GM12878 (cell line): ENCODE results near the gene CDR2. TPM values are rescaled to one million over a fixed set of nuclear protein-coding genes. Genes with fewer than 3 reads are reported as not detected.

Experiments used
- ATAC-seq: fragments of 200-7000 bp; cut with Tn5 transposase; 3 replicates; pipeline ENCODE4 v1.9.1; 2020; ENCODE audit warnings: mild to moderate bottlenecking, moderate library complexity
- BruUV-seq: library from RNA; stranded (reverse); fragments of 400-500 nt; replicated peaks from 2 replicates; lab custom pipeline; 2021; lab: Mats Ljungman, UMichigan
- CTCF ChIA-PET: fragments of 300-600 bp; sonication (Branson Sonifier 250); formaldehyde crosslinking; extraction: SDS; loops from one replicate; lab custom pipeline; 2021; ENCODE audit warnings: inconsistent platforms; lab: Yijun Ruan, JAX
- POLR2A ChIA-PET: fragments of 350-600 bp; formaldehyde crosslinking; extraction: SDS; loops from one replicate; lab custom pipeline; 2021; ENCODE audit warnings: inconsistent platforms; lab: Charles Lee
- RAD21 ChIA-PET: fragments of 300-600 bp; sonication (Branson Sonifier 250); formaldehyde crosslinking; loops from one replicate; lab custom pipeline; 2023; ENCODE audit warnings: antibody characterized with exemption; ENCODE audit not compliant: unreplicated experiment; lab: Charles Lee
- SMC1A ChIA-PET: fragments of 300-600 bp; sonication (Branson Sonifier 250); formaldehyde crosslinking; loops from one replicate; lab custom pipeline; 2023; ENCODE audit not compliant: unreplicated experiment, uncharacterized antibody; lab: Charles Lee
- DNase-seq: peaks from one replicate; pipeline ENCODE4 v3.0.0-alpha.2; 2011; ENCODE audit warnings: low read depth, low spot score
- FAIRE-seq: peaks from 3 replicates; lab custom pipeline; 2011; peaks lifted over from hg19 to GRCh38; lab: Jason Lieb, UNC
- H2AFZ ChIP-seq: 2 replicates; pipeline ENCODE4 v1.6.0; 2011; ENCODE audit warnings: low read depth, low read length, control low read depth; ENCODE audit not compliant: control insufficient read depth
- H3K27ac ChIP-seq: 2 replicates; pipeline ENCODE4 v1.5.1; 2011; ENCODE audit warnings: control low read depth; ENCODE audit not compliant: control insufficient read depth, insufficient read depth
- H3K27me3 ChIP-seq, 2 experiments: replicated peaks in 1 of 2; 2 replicates each; pipeline versions ENCODE4 v1.6.0 to v1.6.1; 2011; ENCODE audit warnings: low read length in 1 of 2; ENCODE audit not compliant: control insufficient read depth in 2 of 2, insufficient read depth in 2 of 2
- H3K36me3 ChIP-seq, 2 experiments: 2 replicates each; pipeline ENCODE4 v1.5.1; 2011; ENCODE audit warnings: low read length in 1 of 2; ENCODE audit not compliant: control insufficient read depth in 2 of 2, insufficient read depth in 2 of 2
- H3K4me1 ChIP-seq: 2 replicates; pipeline ENCODE4 v1.6.1; 2011; ENCODE audit warnings: mild to moderate bottlenecking, low read length, moderate library complexity, mixed read lengths; ENCODE audit not compliant: control insufficient read depth, insufficient read depth
- H3K4me2 ChIP-seq: 2 replicates; pipeline ENCODE4 v1.6.0; 2011; ENCODE audit warnings: control low read depth; ENCODE audit not compliant: control insufficient read depth, insufficient read depth
- H3K4me3 ChIP-seq: fragments of 200-600 bp; sonication (generic); 2 replicates; pipeline ENCODE4 v1.5.1; 2016
- H3K79me2 ChIP-seq: 2 replicates; pipeline ENCODE4 v1.6.0; 2011; ENCODE audit warnings: low read length; ENCODE audit not compliant: control insufficient read depth, insufficient read depth
- H3K9ac ChIP-seq: 2 replicates; pipeline ENCODE4 v1.8.0; 2011; ENCODE audit warnings: low read length, control low read depth, mixed read lengths; ENCODE audit not compliant: control insufficient read depth, insufficient read depth
- H3K9me3 ChIP-seq: replicated peaks from 3 replicates; pipeline ENCODE4 v1.5.1; 2011; ENCODE audit warnings: mild to moderate bottlenecking, low read length; ENCODE audit not compliant: control insufficient read depth, insufficient read depth
- H4K20me1 ChIP-seq: 2 replicates; pipeline ENCODE4 v1.6.0; 2011; ENCODE audit not compliant: control insufficient read depth, insufficient read depth
- JUNB ChIP-seq: IDR thresholded peaks from 2 replicates; pipeline ENCODE4 v1.6.1; 2016; ENCODE audit warnings: antibody characterized with exemption, mild to moderate bottlenecking
- MTA3 ChIP-seq: IDR thresholded peaks from 2 replicates; pipeline ENCODE4 v1.6.1; 2012; ENCODE audit warnings: low read length, inconsistent platforms, borderline replicate concordance
- NFXL1 ChIP-seq: fragments of 450-650 bp; IDR thresholded peaks from 2 replicates; pipeline ENCODE4 v1.6.1; 2017; ENCODE audit warnings: antibody characterized with exemption, mild to moderate bottlenecking, borderline replicate concordance
- PAX5 ChIP-seq: IDR thresholded peaks from 2 replicates; pipeline ENCODE4 v1.6.1; 2011; ENCODE audit warnings: low read depth, low read length, borderline replicate concordance
- POLR2A ChIP-seq: IDR thresholded peaks from 2 replicates; pipeline ENCODE4 v1.6.1; 2011; ENCODE audit warnings: low read depth, mild to moderate bottlenecking, low read length
- POLR2AphosphoS2 ChIP-seq: IDR thresholded peaks from 2 replicates; pipeline ENCODE4 v1.6.1; 2011; ENCODE audit warnings: low read depth, mild to moderate bottlenecking, low read length, improper control_type of control experiment, moderate library complexity
- RAD51 ChIP-seq: fragments of 450-650 bp; IDR thresholded peaks from 2 replicates; pipeline ENCODE4 v1.6.1; 2016; ENCODE audit warnings: moderate library complexity, mild to moderate bottlenecking, inconsistent platforms
- RBBP5 ChIP-seq: fragments of 200-600 bp; sonication (generic); conservative IDR thresholded peaks from 2 replicates; pipeline ENCODE4 v1.6.1; 2016
- SIX5 ChIP-seq: IDR thresholded peaks from 2 replicates; pipeline ENCODE4 v1.6.1; 2011; ENCODE audit warnings: mild to moderate bottlenecking, low read depth, low read length, moderate library complexity; ENCODE audit not compliant: severe bottlenecking
- SMARCA5 ChIP-seq: fragments of 450-650 bp; IDR thresholded peaks from 2 replicates; pipeline ENCODE4 v1.6.1; 2017; ENCODE audit warnings: mild to moderate bottlenecking
- WGBS: methylation state at CpG from one replicate; pipeline ENCODE4 v1.1.6; 2016; ENCODE audit warnings: low lambda C conversion rate; ENCODE audit not compliant: insufficient replicate concordance, insufficient coverage; ENCODE audit errors: missing lambda C conversion rate; 5-methylcytosine and 5-hydroxymethylcytosine counted together
- in situ Hi-C: fragments of 300-500 bp; cut with MboI; formaldehyde crosslinking; loops from 9 replicates; pipeline ENCODE4 v1.14.3; 2018; ENCODE audit warnings: mixed read lengths
- intact Hi-C: fragments of 100-400 bp; cut with micrococcal nuclease; formaldehyde crosslinking; loops from one replicate; pipeline ENCODE4 v1.14.2; 2022; ENCODE audit not compliant: unreplicated experiment
- polyA plus RNA-seq, 11 experiments: library from polyadenylated mRNA; depleted of rRNA in 4 of 11; unstranded in 6 of 11; stranded (reverse) in 5 of 11; fragments of >200 nt; fragmentation: Nextera tagmentation in 4 of 11; fragmentation: Illumina TruSeq in 1 of 11; extraction: Ambion mirVana in 4 of 11; extraction: Trizol in 1 of 11; gene quantifications; 1 replicate in 1 of 11; 2 replicates in 10 of 11; pipeline versions ENCODE4 v1.2.1 to v1.2.3, GENCODE V29; 2011 to 2016; ENCODE audit warnings: inconsistent platforms in 2 of 11, missing spikeins in 2 of 11, low read depth in 1 of 11
- total RNA-seq, 4 experiments: library from RNA; depleted of rRNA in 3 of 4; stranded (reverse); fragments of >200 nt in 3 of 4; fragmentation: Illumina TruSeq in 1 of 4; extraction: Trizol in 1 of 4; gene quantifications; 2 replicates each; pipeline versions ENCODE4 v1.2.1 to v1.2.3, GENCODE V29; 2013 to 2021
- TF ChIP-seq, protein P1 (sequence below): IDR thresholded peaks from 2 replicates; pipeline ENCODE4 v1.6.1; 2012; ENCODE audit warnings: low read depth, low read length, improper control_type of control experiment
- TF ChIP-seq, protein P2 (sequence below): fragments of 450-650 bp; formaldehyde crosslinking; IDR thresholded peaks from 2 replicates; pipeline ENCODE4 v1.4.0; 2022; ENCODE audit warnings: mild to moderate bottlenecking, moderate library complexity
- TF ChIP-seq, protein P3 (sequence below): fragments of 150-350 bp; IDR thresholded peaks from 2 replicates; pipeline ENCODE4 v1.6.1; 2014; ENCODE audit warnings: mild to moderate bottlenecking, low read depth, low read length

Gene CDR2
- total and polyA plus RNA-seq, 10 of the 15 experiments (the other 5 are each of a cell fraction or from before 2014, with no cell fraction given): 4.8 to 24.3 (median 19.2) TPM

DNA sequence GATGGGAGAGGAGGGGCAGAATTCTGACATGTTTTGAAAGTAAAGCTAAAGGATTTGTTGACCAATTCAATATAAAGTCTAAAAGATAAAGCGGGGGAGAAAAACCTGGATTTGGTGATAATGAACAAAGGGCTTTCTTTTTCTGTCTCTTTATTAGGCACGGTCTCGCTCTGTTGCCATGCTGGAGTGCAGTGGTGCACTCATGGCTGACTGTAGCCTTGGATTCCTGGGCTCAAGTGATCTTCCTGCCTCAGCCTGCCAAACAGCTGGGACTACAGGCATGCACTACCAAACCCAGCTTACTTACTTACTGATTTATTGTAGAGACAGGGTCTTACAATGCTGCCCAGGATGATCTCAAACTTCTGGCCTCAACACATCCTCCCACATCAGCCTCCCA, 7.5 kb downstream of the CDR2 start:
- H3K4me2 ChIP-seq: no peak overlapping the region
- WGBS: 96% methylated on average over 3 of the region's 3 CpGs
- H3K27ac ChIP-seq: no peak overlapping the region
- ChIA-PET POLR2A (interaction anchor here (0.6 to 12.9 kb wide), 4 partner anchors 9 to 125 kb away, joined by 3 to 185 read pairs (median 5); no protein-coding TSS in a partner anchor), RAD21 (interaction anchor here (1.6 kb wide), 1 partner anchor 14 kb away, joined by 7 read pairs; no protein-coding TSS in a partner anchor), CTCF (no interaction called here), SMC1A (interaction anchor here (12.5 kb wide), 1 partner anchor 11 kb away, joined by 205 read pairs; no protein-coding TSS in a partner anchor)
- no peaks in the 10 kb centered on the region for H3K9me3 ChIP-seq
- no peaks in the 10 kb centered on the region for H3K27me3 ChIP-seq
- intact Hi-C loops: no loop called here
- in situ Hi-C loops: no loop called here
- TF ChIP-seq PAX5: no peak
- H3K79me2 ChIP-seq: peaks cover 50% of the 10 kb centered on the region
- no peak overlapping the region for H2AFZ ChIP-seq
- BruUV-seq: no TSS peak
- no peak overlapping the region for H3K4me3 ChIP-seq
- ATAC-seq: no peak
- H3K4me1 ChIP-seq: peaks cover 15% of the 10 kb centered on the region
- no peak overlapping the region for H3K9ac ChIP-seq
- no peaks in the 10 kb centered on the region for H4K20me1 ChIP-seq
- DNase-seq: no peak
- peaks cover 1 to 25% of the 10 kb centered on the region in 2 experiments for H3K36me3 ChIP-seq
- FAIRE-seq: no peak

DNA sequence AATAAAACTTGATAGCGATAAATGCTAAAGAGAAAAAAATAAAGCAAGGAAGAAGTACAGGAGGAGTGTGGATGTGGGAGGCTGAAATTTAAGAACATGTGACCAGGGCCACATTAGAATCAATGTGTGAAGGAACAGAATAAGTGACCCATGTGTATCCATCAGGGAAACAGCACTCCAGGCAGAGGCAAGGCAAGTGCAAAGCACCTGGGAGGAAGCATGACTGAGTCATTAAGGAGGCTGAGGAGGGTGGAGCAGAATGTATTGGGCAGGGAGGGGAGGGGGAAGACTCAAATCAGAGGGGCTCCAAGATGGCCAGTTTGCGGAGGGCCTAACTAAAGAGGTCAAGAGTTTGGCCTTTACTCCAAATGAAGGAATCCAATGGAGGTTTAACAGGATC, 8.0 kb downstream of the CDR2 start:
- no peaks in the 10 kb centered on the region for H4K20me1 ChIP-seq
- TF ChIP-seq RAD51 (no peak), SIX5 (no peak), SMARCA5 (no peak), POLR2AphosphoS2 (no peak), JUNB (no peak), MTA3 (no peak), POLR2A (no peak), RBBP5 (no peak), NFXL1 (no peak)
- TF ChIP-seq, protein P1, sequence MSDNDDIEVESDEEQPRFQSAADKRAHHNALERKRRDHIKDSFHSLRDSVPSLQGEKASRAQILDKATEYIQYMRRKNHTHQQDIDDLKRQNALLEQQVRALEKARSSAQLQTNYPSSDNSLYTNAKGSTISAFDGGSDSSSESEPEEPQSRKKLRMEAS: no peak
- TF ChIP-seq, protein P2, sequence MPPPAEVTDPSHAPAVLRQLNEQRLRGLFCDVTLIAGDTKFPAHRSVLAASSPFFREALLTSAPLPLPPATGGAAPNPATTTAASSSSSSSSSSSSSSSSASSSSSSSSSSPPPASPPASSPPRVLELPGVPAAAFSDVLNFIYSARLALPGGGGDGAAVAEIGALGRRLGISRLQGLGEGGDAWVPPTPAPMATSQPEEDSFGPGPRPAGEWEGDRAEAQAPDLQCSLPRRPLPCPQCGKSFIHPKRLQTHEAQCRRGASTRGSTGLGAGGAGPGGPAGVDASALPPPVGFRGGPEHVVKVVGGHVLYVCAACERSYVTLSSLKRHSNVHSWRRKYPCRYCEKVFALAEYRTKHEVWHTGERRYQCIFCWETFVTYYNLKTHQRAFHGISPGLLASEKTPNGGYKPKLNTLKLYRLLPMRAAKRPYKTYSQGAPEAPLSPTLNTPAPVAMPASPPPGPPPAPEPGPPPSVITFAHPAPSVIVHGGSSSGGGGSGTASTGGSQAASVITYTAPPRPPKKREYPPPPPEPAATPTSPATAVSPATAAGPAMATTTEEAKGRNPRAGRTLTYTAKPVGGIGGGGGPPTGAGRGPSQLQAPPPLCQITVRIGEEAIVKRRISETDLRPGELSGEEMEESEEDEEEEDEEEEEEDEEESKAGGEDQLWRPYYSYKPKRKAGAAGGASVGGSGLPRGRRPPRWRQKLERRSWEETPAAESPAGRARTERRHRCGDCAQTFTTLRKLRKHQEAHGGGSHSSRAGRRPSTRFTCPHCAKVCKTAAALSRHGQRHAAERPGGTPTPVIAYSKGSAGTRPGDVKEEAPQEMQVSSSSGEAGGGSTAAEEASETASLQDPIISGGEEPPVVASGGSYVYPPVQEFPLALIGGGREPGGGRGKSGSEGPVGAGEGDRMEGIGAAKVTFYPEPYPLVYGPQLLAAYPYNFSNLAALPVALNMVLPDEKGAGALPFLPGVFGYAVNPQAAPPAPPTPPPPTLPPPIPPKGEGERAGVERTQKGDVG (CRISPR knock-in tag): no peak
- TF ChIP-seq, protein P3, sequence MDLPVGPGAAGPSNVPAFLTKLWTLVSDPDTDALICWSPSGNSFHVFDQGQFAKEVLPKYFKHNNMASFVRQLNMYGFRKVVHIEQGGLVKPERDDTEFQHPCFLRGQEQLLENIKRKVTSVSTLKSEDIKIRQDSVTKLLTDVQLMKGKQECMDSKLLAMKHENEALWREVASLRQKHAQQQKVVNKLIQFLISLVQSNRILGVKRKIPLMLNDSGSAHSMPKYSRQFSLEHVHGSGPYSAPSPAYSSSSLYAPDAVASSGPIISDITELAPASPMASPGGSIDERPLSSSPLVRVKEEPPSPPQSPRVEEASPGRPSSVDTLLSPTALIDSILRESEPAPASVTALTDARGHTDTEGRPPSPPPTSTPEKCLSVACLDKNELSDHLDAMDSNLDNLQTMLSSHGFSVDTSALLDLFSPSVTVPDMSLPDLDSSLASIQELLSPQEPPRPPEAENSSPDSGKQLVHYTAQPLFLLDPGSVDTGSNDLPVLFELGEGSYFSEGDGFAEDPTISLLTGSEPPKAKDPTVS: no peak
- in situ Hi-C loops: no loop called here
- no peak for ATAC-seq
- intact Hi-C loops: no loop called here
- POLR2A ChIA-PET: interaction anchor here (0.6 to 12.9 kb wide), 3 partner anchors 9 to 17 kb away, joined by 3 to 185 read pairs (median 3); no protein-coding TSS in a partner anchor
- no peak overlapping the region for H3K27ac ChIP-seq
- H3K27me3 ChIP-seq: no peaks in the 10 kb centered on the region
- no peak overlapping the region for H3K4me3 ChIP-seq
- no peak overlapping the region for H3K9ac ChIP-seq
- H3K4me2 ChIP-seq: no peak overlapping the region
- CTCF ChIA-PET: no interaction called here
- no peak for FAIRE-seq
- peaks cover 15% of the 10 kb centered on the region for H3K4me1 ChIP-seq
- SMC1A ChIA-PET: interaction anchor here (0.7 to 12.5 kb wide), 3 partner anchors 11 to 786 kb away, joined by 3 to 205 read pairs (median 4); no protein-coding TSS in a partner anchor
- peaks cover 46% of the 10 kb centered on the region for H3K79me2 ChIP-seq
- H3K9me3 ChIP-seq: no peaks in the 10 kb centered on the region
- no peak for DNase-seq
- H3K36me3 ChIP-seq: peaks cover 1 to 22% of the 10 kb centered on the region in 2 experiments
- BruUV-seq: no TSS peak
- RAD21 ChIA-PET: interaction anchor here (0.9 to 1.6 kb wide), 2 partner anchors 10 to 13 kb away, joined by 3 to 7 read pairs; no protein-coding TSS in a partner anchor
- no peak overlapping the region for H2AFZ ChIP-seq
- WGBS: 100% methylated on average over 2 of the region's 2 CpGs
